CD4-positive, alpha-beta T cell treated with Interleukin-4 for 1 hour (primary cell): ENCODE results near the gene TGFBR3L.
"Not testable (repeated sequence)": the region's sequence is repeated elsewhere in the genome, so short reads cannot be mapped to it uniquely, and the experiment has no call there.

ENCODE experiments used
- DNase-seq, 2 donors: peaks; one replicate each; pipeline ENCODE4 v3.0.0-alpha.2; 2020 to 2022

TGFBR3L gene

GRCh38 chr19:7905268-7905667, 9.4 kb upstream of the TGFBR3L start:
- no peak for DNase-seq

GRCh38 chr19:7905859-7906258, 8.8 kb upstream of the TGFBR3L start:
- DNase-seq: no peak

GRCh38 chr19:7907122-7907521, 7.5 kb upstream of the TGFBR3L start:
- DNase-seq: no peak

- DNase-seq: no peak
Observed at GRCh38 chr19:7907544-7907943, 7.1 kb upstream of the TGFBR3L start.

DNA sequence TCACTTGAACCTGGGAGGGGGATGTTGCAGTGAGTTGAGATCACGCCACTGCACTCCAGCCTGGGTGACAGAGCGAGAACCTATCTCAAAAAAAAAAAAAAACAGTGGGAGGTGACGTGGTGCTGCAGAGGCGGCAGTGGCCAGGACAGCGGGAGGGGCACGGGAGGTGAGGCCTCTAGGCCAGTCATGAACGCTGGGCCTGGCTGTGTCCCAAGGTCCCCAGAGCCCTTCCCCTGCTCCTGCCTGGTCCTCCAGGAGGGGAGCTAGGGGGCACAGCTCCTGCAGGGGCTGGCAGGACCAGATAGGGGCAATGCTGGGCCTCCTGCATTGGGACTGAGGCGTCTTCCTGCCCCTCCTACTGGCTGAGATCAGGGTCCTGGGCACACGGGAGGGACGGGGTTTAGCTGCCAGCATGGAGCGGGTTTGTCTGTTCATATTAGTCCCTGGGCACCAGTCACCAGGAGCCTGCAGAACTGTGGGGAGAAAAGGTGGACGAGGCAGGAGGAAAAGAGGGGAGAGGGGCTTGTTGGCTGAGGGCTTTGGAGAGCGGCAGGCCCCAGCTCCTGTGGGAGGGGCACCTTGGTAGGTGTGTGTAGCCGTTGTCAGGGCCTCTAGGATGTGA, 6.4 kb upstream of the TGFBR3L start:
- DNase-seq: no peak

DNA sequence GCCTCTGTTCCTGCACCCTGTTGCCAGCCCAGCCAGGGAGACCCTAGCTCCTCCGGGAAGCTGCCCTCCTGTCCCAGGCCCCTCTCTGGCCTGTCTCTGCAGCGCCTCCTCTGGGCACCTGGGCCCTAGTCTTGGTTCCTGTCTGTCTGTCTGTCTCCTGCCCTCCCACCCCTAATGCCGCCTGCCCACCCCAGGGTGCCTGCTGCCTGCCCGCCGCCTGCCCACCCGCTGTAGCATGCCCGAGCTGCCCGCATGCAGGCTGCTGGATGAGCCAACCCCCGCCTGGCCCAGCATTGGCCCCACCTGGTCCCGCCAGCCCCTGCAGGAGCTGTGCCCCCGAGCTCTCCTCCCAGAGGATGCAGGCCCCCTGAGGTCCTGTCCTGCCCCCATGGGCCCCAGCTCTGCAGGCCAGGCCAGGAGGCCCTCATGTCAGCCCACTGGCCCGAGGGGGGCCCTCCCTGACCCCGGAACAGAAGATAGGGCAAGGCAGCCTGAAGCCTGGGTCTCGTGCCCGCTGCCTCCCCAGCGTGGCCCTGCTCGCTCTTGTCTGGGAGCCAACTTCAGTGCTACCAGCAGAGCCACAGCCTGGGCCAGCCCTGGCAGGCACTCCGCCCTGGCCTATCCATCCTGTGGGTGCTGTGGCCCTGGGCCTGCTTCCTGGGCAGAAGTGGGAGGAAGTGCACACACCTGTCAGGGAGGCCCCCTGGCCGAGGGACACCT, 5.7 kb upstream of the TGFBR3L start:
- no peak for DNase-seq

GRCh38 chr19:7909471-7910067, 5.1 kb upstream of the TGFBR3L start:
- no peak for DNase-seq

DNA sequence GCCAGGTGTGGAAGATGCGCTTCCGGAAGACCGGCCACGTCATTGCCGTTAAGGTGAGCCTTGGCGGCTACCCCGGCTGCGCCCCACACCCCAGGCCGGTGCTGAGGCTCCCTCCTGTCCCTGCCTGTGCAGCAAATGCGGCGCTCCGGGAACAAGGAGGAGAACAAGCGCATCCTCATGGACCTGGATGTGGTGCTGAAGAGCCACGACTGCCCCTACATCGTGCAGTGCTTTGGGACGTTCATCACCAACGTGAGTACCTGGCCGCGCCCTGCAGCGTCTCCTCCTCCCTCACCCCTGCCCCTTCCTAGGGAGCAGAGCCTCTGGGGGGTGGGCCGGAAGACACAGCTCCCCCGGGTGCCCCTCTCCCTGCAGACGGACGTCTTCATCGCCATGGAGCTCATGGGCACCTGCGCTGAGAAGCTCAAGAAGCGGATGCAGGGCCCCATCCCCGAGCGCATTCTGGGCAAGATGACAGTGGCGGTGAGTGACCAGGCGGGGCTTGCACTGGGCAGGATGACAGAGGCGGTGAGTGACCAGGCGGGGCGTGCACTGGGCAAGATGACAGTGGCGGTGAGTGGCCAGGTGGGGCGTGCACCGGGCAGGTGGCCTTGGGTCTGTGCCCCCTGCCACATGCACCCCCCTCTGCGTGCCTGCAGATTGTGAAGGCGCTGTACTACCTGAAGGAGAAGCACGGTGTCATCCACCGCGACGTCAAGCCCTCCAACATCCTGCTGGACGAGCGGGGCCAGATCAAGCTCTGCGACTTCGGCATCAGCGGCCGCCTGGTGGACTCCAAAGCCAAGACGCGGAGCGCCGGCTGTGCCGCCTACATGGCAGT, 4.1 kb upstream of the TGFBR3L start:
- DNase-seq: no peak

- DNase-seq: no peak
Observed at GRCh38 chr19:7911508-7912143, 3.0 kb upstream of the TGFBR3L start.

DNA sequence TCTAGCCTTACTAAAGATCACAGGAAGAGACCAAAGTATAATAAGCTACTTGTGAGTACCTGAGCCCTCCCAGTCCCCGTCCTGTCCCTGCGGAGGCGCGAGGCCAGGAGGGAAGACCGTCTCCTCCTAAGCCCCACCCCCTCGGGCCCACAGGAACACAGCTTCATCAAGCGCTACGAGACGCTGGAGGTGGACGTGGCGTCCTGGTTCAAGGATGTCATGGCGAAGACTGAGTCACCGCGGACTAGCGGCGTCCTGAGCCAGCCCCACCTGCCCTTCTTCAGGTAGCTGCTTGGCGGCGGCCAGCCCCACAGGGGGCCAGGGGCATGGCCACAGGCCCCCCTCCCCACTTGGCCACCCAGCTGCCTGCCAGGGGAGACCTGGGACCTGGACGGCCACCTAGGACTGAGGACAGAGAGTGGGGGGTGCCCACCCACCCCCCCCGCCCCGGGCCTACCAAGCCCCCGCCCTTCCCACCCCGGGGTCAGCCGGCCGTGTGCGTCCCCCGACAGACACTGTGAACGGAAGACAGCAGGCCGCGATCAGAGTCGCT, 2.4 kb upstream of the TGFBR3L start:
- no peak for DNase-seq

GRCh38 chr19:7912697-7913564, 1.7 kb upstream of the TGFBR3L start:
- no peak for DNase-seq

DNA sequence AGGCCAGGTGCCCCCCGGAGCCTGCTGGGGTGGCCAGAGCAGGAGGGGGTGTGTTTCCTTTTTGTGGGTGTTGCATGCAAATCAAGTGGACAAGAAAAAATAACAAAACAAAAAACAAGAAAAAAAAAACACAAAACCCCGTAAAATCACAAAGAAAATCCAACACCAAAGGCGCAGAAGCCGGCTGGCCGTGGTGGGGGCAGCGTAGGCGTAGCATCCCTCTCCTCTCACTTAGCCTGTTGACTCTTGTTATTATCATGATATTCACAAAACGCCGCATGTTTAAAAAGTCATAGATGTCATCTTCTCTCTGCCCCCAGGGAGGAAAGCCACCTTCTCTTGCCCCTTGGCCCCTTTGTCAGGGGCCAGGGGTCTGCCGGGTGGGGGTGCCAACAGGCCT, 978 bp upstream of the TGFBR3L start:
- no peak for DNase-seq

- DNase-seq: no peak
Observed at GRCh38 chr19:7914099-7914498, 531 bp upstream of the TGFBR3L start.

DNA sequence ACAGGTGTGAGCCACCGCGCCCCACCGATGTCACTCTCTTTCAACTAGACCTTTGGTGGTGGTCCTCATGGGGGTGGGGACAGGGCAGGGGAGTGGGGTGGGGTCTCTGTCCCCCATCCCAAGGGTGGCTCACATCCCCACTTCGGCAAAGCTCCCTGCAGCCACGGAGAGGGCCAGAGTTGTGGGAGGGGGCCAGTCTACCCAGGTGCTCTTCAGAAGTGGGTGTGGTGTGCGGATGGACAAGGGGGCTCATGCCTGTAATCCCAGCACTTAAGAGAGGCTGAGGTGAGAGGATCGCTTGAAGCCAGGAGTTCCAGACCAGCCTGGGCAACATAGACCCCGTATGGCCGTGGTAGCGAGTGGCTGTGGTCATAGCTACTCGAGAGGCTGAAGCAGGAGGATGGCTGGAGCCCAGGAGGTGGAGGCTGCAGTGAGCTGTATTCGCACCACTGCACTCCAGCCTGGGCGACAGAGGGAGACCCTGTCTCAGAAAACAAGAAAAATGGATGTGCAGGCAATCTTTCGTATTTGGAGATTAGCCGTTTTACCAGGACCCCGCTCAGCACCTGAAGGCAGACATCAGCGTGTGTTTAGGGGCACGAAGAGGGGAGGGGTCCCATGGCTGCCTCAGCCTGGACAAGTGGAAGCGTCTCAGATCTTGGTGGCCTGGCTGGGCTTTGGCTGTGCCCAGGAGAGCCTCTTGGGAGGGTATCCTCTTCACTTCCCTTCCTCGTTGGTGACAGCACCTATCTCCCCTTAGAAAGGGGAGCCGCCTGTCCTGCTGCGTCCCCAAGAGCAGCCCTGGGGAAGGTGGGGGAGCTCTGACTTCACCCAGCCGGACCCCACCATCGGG, 846 bp downstream of the TGFBR3L start:
- DNase-seq: no peak

GRCh38 chr19:7916103-7916954, 1.7 kb downstream of the TGFBR3L start:
- peak; percentile 54 to 65 for DNase-seq

GRCh38 chr19:7916955-7917266, 2.3 kb downstream of the TGFBR3L start:
- no peak for DNase-seq

DNA sequence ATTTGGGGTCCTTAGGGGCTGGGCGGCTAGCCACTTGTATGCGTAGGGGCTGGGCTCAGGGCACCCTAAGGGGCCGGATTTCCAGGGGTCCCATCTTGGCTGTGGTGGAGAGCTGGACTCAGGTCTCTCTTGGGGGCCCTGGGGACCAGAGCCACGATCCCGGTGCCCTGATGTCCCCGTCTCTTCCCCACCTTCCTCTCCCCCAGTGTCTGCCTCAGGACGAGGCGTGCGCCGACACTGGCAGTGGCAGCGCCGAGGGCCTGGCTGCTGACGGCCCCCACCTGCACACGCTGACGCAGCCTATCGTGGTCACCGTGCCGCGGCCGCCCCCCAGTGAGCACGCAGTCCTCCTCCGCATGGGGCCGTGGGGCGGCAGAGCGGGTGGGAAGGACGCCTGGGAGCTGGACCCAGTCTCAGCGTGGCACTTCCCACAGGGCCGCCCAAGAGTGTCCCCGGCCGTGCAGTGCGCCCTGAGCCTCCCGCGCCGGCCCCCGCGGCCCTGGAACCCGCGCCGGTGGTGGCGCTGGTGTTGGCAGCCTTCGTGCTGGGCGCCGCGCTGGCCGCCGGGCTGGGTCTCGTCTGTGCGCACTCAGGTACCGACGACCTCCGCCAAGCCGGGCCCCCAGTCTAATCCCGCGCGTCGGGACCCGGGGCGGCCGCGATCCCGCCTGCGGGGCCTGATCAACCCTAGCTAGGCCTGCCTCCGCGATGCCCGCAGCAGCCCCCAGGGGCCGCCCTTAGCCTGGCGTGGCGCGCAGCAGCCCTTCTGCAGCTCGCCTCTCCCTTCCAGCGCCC, 2.8 kb downstream of the TGFBR3L start:
- peak; percentile 61 for DNase-seq

GRCh38 chr19:7918062-7918614, 3.5 kb downstream of the TGFBR3L start:
- DNase-seq: not testable (repeated sequence)
